Measurements from ENCODE around the gene PPP2R5B.

The PPP2R5B gene

GRCh38 chr11:64900774-64901173 lies 23.7 kb upstream of the PPP2R5B start:
- DNase-seq (ENCODE audit: extremely low spot score) = no peak
- no peak for TF ChIP-seq SP1 (IDR thresholded peaks at IDR 0.05)
- TF ChIP-seq ZNF384 (IDR thresholded peaks at IDR 0.05) = no peak
- no peak for TF ChIP-seq FOXM1 (IDR thresholded peaks at IDR 0.05; ENCODE audit: borderline replicate concordance)
- TF ChIP-seq CTBP1 (IDR thresholded peaks at IDR 0.05; ENCODE audit: borderline replicate concordance) = no peak
- no peak for TF ChIP-seq SUZ12 (IDR thresholded peaks at IDR 0.05)
- no peak for TF ChIP-seq FOXA1 (IDR thresholded peaks at IDR 0.05)
- TF ChIP-seq HDGF (IDR thresholded peaks at IDR 0.05; ENCODE audit: borderline replicate concordance) = no peak
- no peak for TF ChIP-seq L3MBTL2 (conservative IDR thresholded peaks at IDR 0.05)
- no peak for TF ChIP-seq NFRKB (IDR thresholded peaks at IDR 0.05)
- no peak for TF ChIP-seq TARDBP (IDR thresholded peaks at IDR 0.05)
- no peak for TF ChIP-seq BHLHE40 (IDR thresholded peaks at IDR 0.05; ENCODE audit: borderline replicate concordance)
- no peak for TF ChIP-seq LEF1 (IDR thresholded peaks at IDR 0.05; ENCODE audit: borderline replicate concordance)
- no peak for TF ChIP-seq ARNT (IDR thresholded peaks at IDR 0.05)
- TF ChIP-seq ELF4 (IDR thresholded peaks at IDR 0.05) = no peak
- no peak for TF ChIP-seq FOXK2 (IDR thresholded peaks at IDR 0.05)
- TF ChIP-seq PKNOX1 (IDR thresholded peaks at IDR 0.05) = no peak
- POLR2A ChIA-PET = no interaction called here
- CTCF ChIA-PET = no interaction called here

GRCh38 chr11:64902102-64902900 lies 22.2 kb upstream of the PPP2R5B start:
- TF ChIP-seq L3MBTL2 (conservative IDR thresholded peaks at IDR 0.05) = no peak
- TF ChIP-seq SP1 (IDR thresholded peaks at IDR 0.05) = no peak
- TF ChIP-seq ELF4 (IDR thresholded peaks at IDR 0.05) = no peak
- TF ChIP-seq TARDBP (IDR thresholded peaks at IDR 0.05) = no peak
- TF ChIP-seq ARNT (IDR thresholded peaks at IDR 0.05) = no peak
- TF ChIP-seq CTBP1 (IDR thresholded peaks at IDR 0.05; ENCODE audit: borderline replicate concordance) = no peak
- TF ChIP-seq HDGF (IDR thresholded peaks at IDR 0.05; ENCODE audit: borderline replicate concordance) = no peak
- TF ChIP-seq FOXK2 (IDR thresholded peaks at IDR 0.05) = no peak
- TF ChIP-seq PKNOX1 (IDR thresholded peaks at IDR 0.05) = no peak
- no peak for TF ChIP-seq BHLHE40 (IDR thresholded peaks at IDR 0.05; ENCODE audit: borderline replicate concordance)
- TF ChIP-seq FOXA1 (IDR thresholded peaks at IDR 0.05) = no peak
- no peak for TF ChIP-seq ZNF384 (IDR thresholded peaks at IDR 0.05)
- TF ChIP-seq NFRKB (IDR thresholded peaks at IDR 0.05) = no peak
- TF ChIP-seq LEF1 (IDR thresholded peaks at IDR 0.05; ENCODE audit: borderline replicate concordance) = no peak
- TF ChIP-seq SUZ12 (IDR thresholded peaks at IDR 0.05) = no peak
- no peak for TF ChIP-seq FOXM1 (IDR thresholded peaks at IDR 0.05; ENCODE audit: borderline replicate concordance)
- CTCF ChIA-PET = interaction anchor here (0.8 kb wide), 1 partner anchor 53 kb away, joined by 3 read pairs; no protein-coding TSS in a partner anchor
- POLR2A ChIA-PET = no interaction called here
- no peak for DNase-seq (ENCODE audit: extremely low spot score)

- no peak for DNase-seq (ENCODE audit: extremely low spot score)
- TF ChIP-seq ELF4 (IDR thresholded peaks at IDR 0.05) (no peak), NFRKB (IDR thresholded peaks at IDR 0.05) (no peak), BHLHE40 (IDR thresholded peaks at IDR 0.05; ENCODE audit: borderline replicate concordance) (no peak), CTBP1 (IDR thresholded peaks at IDR 0.05; ENCODE audit: borderline replicate concordance) (no peak), PKNOX1 (IDR thresholded peaks at IDR 0.05) (no peak), HDGF (IDR thresholded peaks at IDR 0.05; ENCODE audit: borderline replicate concordance) (no peak), ZNF384 (IDR thresholded peaks at IDR 0.05) (no peak), FOXA1 (IDR thresholded peaks at IDR 0.05) (no peak), FOXK2 (IDR thresholded peaks at IDR 0.05) (no peak), FOXM1 (IDR thresholded peaks at IDR 0.05; ENCODE audit: borderline replicate concordance) (no peak)
- POLR2A ChIA-PET = no interaction called here
- CTCF ChIA-PET = no interaction called here
Observed at GRCh38 chr11:64903291-64903833, 21.1 kb upstream of the PPP2R5B start.

GRCh38 chr11:64905516-64906313 lies 18.8 kb upstream of the PPP2R5B start:
- CTCF ChIA-PET = no interaction called here
- POLR2A ChIA-PET = interaction anchor here (1.3 kb wide), 2 partner anchors 8 to 212 kb away, joined by 3 read pairs; partner anchors contain the start of gene ZNHIT2
- no peak for DNase-seq (ENCODE audit: extremely low spot score)
- TF ChIP-seq NFRKB (IDR thresholded peaks at IDR 0.05) (no peak), ZNF384 (IDR thresholded peaks at IDR 0.05) (no peak), BHLHE40 (IDR thresholded peaks at IDR 0.05; ENCODE audit: borderline replicate concordance) (no peak), ARNT (IDR thresholded peaks at IDR 0.05) (no peak), FOXK2 (IDR thresholded peaks at IDR 0.05) (no peak), TARDBP (IDR thresholded peaks at IDR 0.05) (no peak), ELF4 (IDR thresholded peaks at IDR 0.05) (no peak), HDGF (IDR thresholded peaks at IDR 0.05; ENCODE audit: borderline replicate concordance) (no peak), SUZ12 (IDR thresholded peaks at IDR 0.05) (no peak), LEF1 (IDR thresholded peaks at IDR 0.05; ENCODE audit: borderline replicate concordance) (no peak), FOXA1 (IDR thresholded peaks at IDR 0.05) (no peak), PKNOX1 (IDR thresholded peaks at IDR 0.05) (no peak), L3MBTL2 (conservative IDR thresholded peaks at IDR 0.05) (no peak), CTBP1 (IDR thresholded peaks at IDR 0.05; ENCODE audit: borderline replicate concordance) (no peak)

All from HEK293T (cell line).